Measurements from ENCODE around the gene ZNF28.

DNA sequence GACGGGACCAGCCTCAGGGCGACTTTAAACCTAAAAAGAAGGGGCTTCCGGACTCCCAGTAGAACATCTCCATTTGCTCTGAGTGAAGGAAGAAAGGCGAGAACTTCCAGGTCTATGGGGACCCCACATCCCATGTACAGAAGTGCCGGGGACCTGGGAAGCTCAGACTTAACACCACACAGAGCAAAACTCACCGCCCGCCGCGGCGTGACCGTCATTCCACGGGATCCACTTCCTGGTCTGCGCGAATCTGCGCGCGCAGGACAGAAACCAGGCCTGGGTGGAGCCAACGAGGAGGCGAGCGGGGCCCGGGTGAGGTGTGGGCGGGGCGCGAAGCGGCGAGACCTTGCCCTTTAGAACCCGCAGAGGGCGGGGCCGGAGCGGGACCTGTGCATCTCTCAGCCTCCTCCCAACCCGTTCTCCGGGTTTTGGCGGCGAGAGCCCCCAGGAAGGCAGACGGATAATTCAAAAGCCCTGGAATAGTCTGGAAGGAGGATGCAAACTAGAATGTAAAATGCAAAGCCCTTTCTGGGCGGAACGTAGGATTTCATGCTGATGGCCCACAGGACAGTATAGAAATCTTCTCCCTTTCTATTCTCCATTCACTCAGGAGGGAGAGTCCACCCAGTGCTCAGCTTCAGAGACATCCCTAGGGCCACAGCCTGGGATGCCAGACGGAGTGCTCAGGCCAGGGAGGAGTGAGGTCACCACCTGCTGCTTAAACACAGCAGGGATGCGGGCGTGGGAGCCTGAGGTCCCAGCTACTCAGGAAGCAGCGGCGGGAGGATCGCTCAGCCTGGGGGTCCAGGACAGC, 36.2 kb upstream of the ZNF28 start, which contains the start of gene ZNF468:
- TF ChIP-seq, protein P1, sequence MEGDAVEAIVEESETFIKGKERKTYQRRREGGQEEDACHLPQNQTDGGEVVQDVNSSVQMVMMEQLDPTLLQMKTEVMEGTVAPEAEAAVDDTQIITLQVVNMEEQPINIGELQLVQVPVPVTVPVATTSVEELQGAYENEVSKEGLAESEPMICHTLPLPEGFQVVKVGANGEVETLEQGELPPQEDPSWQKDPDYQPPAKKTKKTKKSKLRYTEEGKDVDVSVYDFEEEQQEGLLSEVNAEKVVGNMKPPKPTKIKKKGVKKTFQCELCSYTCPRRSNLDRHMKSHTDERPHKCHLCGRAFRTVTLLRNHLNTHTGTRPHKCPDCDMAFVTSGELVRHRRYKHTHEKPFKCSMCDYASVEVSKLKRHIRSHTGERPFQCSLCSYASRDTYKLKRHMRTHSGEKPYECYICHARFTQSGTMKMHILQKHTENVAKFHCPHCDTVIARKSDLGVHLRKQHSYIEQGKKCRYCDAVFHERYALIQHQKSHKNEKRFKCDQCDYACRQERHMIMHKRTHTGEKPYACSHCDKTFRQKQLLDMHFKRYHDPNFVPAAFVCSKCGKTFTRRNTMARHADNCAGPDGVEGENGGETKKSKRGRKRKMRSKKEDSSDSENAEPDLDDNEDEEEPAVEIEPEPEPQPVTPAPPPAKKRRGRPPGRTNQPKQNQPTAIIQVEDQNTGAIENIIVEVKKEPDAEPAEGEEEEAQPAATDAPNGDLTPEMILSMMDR (IDR thresholded peaks at IDR 0.05) = peak in 1 of 6 experiments; percentile 30
- TF ChIP-seq POLR2A (IDR thresholded peaks at IDR 0.05) = peak; percentile 41 to 58

Measured in Peyer's patch (tissue), 4 donors.